Stimulated activated CD4-positive, alpha-beta T cell treated with anti-CD3 and anti-CD28 coated beads, Interleukin-12 subunit alpha, Interleukin-12 subunit beta, amount 100 ng/mL, for 48 hours (primary cell): ENCODE measurements around the gene AK8.

Experiments
- DNase-seq, 3 donors: peaks; one replicate each; pipeline ENCODE4 v3.0.0-alpha.2; 2020; ENCODE audit warnings: low read depth in 2 of 3, low spot score in 1 of 3

The AK8 gene

GRCh38 chr9:132877824-132878694 is at the start of gene AK8:
Gene AK8, minus strand, starts transcription at chr9:132878284. Its CDS starts 29 bp downstream, at chr9:132878255.
- DNase-seq, result peak; percentile 42 to 67 (median 57)

- no peak for DNase-seq
Measured at GRCh38 chr9:132927704-132928103, 49.6 kb upstream of the AK8 start.

- no peak for DNase-seq
Measured at GRCh38 chr9:132923346-132923902, 45.3 kb upstream of the AK8 start.

- DNase-seq, result no peak
Measured at GRCh38 chr9:132919614-132920268, 41.7 kb upstream of the AK8 start.

GRCh38 chr9:132914924-132915323 is 36.8 kb upstream of the AK8 start:
- no peak for DNase-seq

- DNase-seq, result no peak
Measured at GRCh38 chr9:132912131-132912530, 34.0 kb upstream of the AK8 start.

GRCh38 chr9:132910376-132910775 is 32.3 kb upstream of the AK8 start:
- DNase-seq, result no peak

GRCh38 chr9:132909311-132909710 is 31.2 kb upstream of the AK8 start:
- DNase-seq, result no peak

GRCh38 chr9:132908635-132909034 is 30.6 kb upstream of the AK8 start:
- DNase-seq, result no peak

GRCh38 chr9:132905726-132906125 is 27.6 kb upstream of the AK8 start:
- DNase-seq, result no peak

GRCh38 chr9:132903574-132904492 is 25.7 kb upstream of the AK8 start:
- no peak for DNase-seq

GRCh38 chr9:132901858-132902831 is 24.1 kb upstream of the AK8 start:
- DNase-seq, result peak; percentile 61 to 86 (median 72)

- no peak for DNase-seq
Measured at GRCh38 chr9:132898051-132898450, 20.0 kb upstream of the AK8 start.

- no peak for DNase-seq
Measured at GRCh38 chr9:132896906-132897305, 18.8 kb upstream of the AK8 start.

- no peak for DNase-seq
Measured at GRCh38 chr9:132896264-132896663, 18.2 kb upstream of the AK8 start.

- DNase-seq, result no peak
Measured at GRCh38 chr9:132894862-132895835, 17.1 kb upstream of the AK8 start.

- DNase-seq, result no peak
Measured at GRCh38 chr9:132894346-132894745, 16.3 kb upstream of the AK8 start.

- no peak for DNase-seq
Measured at GRCh38 chr9:132892400-132892799, 14.3 kb upstream of the AK8 start.

- no peak for DNase-seq
Measured at GRCh38 chr9:132888151-132888550, 10.1 kb upstream of the AK8 start.
